Trophoblast cell (in vitro differentiated cells and primary cell): ENCODE results near the gene RAD51B.
A peak's percentile ranks its signal among the peaks of the same experiment; 100 is the strongest.

Source experiments
- DNase-seq, 2 donors: peaks; one replicate each; pipeline ENCODE4 v3.0.0-alpha.2; 2016
- H2AFZ ChIP-seq: 2 replicates; pipeline ENCODE4 v1.6.1; 2013; ENCODE audit warnings: low read length, moderate library complexity, mild to moderate bottlenecking; ENCODE audit not compliant: insufficient read depth, poor library complexity
- H2AK5ac ChIP-seq: 2 replicates; pipeline ENCODE4 v1.6.1; 2013; ENCODE audit warnings: mild to moderate bottlenecking, low read length
- H2BK120ac ChIP-seq: 2 replicates; pipeline ENCODE4 v1.6.1; 2013; ENCODE audit warnings: low read length, mild to moderate bottlenecking, moderate library complexity; ENCODE audit not compliant: insufficient read depth, poor library complexity
- H2BK12ac ChIP-seq: 2 replicates; pipeline ENCODE4 v1.6.1; 2013; ENCODE audit warnings: mild to moderate bottlenecking, low read length, moderate library complexity
- H2BK5ac ChIP-seq: 2 replicates; pipeline ENCODE4 v1.6.1; 2013; ENCODE audit warnings: low read length, low read depth, moderate library complexity, mild to moderate bottlenecking; ENCODE audit not compliant: poor library complexity
- H3K14ac ChIP-seq: 2 replicates; pipeline ENCODE4 v1.6.1; 2013; ENCODE audit warnings: mild to moderate bottlenecking, low read length
- H3K18ac ChIP-seq: 2 replicates; pipeline ENCODE4 v1.6.1; 2013; ENCODE audit warnings: mild to moderate bottlenecking, low read length
- H3K23ac ChIP-seq: 2 replicates; pipeline ENCODE4 v1.6.1; 2013; ENCODE audit warnings: low read length
- H3K27ac ChIP-seq: 2 replicates; pipeline ENCODE4 v1.5.1; 2013; ENCODE audit warnings: low read depth, mild to moderate bottlenecking, inconsistent platforms, low read length, moderate library complexity
- H3K27me3 ChIP-seq: 2 replicates; pipeline ENCODE4 v1.6.1; 2013; ENCODE audit warnings: inconsistent platforms, mild to moderate bottlenecking, low read length, moderate library complexity; ENCODE audit not compliant: insufficient read depth
- H3K36me3 ChIP-seq, 2 experiments: 1 replicate in 1 of 2; 2 replicates in 1 of 2; pipeline ENCODE4 v1.6.1; 2013; ENCODE audit warnings: low read length in 2 of 2, mild to moderate bottlenecking in 2 of 2, moderate library complexity in 1 of 2; ENCODE audit not compliant: insufficient read depth in 2 of 2, control insufficient read depth in 1 of 2
- H3K4ac ChIP-seq: 2 replicates; pipeline ENCODE4 v1.6.1; 2013; ENCODE audit warnings: low read depth, mild to moderate bottlenecking, low read length, moderate library complexity
- H3K4me1 ChIP-seq, 2 experiments: 1 replicate in 1 of 2; 2 replicates in 1 of 2; pipeline ENCODE4 v1.6.1; 2013; ENCODE audit warnings: low read length in 2 of 2, mild to moderate bottlenecking in 2 of 2, moderate library complexity in 1 of 2; ENCODE audit not compliant: insufficient read depth in 2 of 2, control insufficient read depth in 1 of 2
- H3K4me2 ChIP-seq: 2 replicates; pipeline ENCODE4 v1.6.1; 2013; ENCODE audit warnings: inconsistent platforms, mild to moderate bottlenecking, low read length, moderate library complexity
- H3K4me3 ChIP-seq: 2 replicates; pipeline ENCODE4 v1.5.1; 2013; ENCODE audit warnings: mild to moderate bottlenecking, low read depth, low read length, inconsistent platforms
- H3K79me1 ChIP-seq: one replicate; pipeline ENCODE4 v1.6.1; 2013; ENCODE audit warnings: low read length
- H3K79me2 ChIP-seq: 2 replicates; pipeline ENCODE4 v1.6.1; 2013; ENCODE audit warnings: low read length, mild to moderate bottlenecking; ENCODE audit not compliant: control insufficient read depth, insufficient read depth, poor library complexity
- H3K9ac ChIP-seq: 2 replicates; pipeline ENCODE4 v1.6.1; 2013; ENCODE audit warnings: mild to moderate bottlenecking, low read length
- H3K9me3 ChIP-seq: 2 replicates; pipeline ENCODE4 v1.6.1; 2013; ENCODE audit warnings: low read depth, mild to moderate bottlenecking, control low read depth, inconsistent platforms, low read length; ENCODE audit not compliant: insufficient read depth
- H4K12ac ChIP-seq: 2 replicates; pipeline ENCODE4 v1.6.1; 2013; ENCODE audit warnings: low read depth, mild to moderate bottlenecking, low read length, moderate library complexity
- H4K8ac ChIP-seq: 2 replicates; pipeline ENCODE4 v1.6.1; 2013; ENCODE audit warnings: low read depth, mild to moderate bottlenecking, low read length, moderate library complexity
- H4K91ac ChIP-seq: one replicate; pipeline ENCODE4 v1.6.1; 2013; ENCODE audit warnings: low read depth, mild to moderate bottlenecking, low read length, moderate library complexity
- WGBS: extraction: QIAGEN DNeasy Blood & Tissue Kit; methylation state at CpG from one replicate; pipeline ENCODE4 v1.1.7; 2013; ENCODE audit warnings: missing lambda C conversion rate; ENCODE audit not compliant: insufficient read length, insufficient coverage; ENCODE audit errors: extremely low coverage; 5-methylcytosine and 5-hydroxymethylcytosine counted together

Gene RAD51B

DNA sequence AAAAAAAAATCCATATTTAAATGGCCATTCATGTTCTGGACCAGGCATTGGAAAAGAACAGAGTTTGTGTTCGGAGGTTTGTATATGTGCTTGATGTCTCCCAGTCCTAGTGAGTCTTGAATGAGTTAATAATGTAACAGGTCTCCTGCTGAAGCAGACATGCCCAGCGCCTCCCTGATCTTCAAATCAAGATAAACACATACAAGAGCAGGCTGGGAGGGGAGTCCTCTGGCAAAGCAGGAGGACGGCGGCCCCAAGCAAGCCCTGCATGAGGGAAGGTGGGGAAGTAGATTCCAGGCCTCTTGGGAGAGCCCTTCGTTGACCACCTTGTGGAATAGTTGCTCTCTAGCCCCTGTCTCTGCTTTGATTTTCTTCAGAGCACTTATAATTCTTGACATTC lies 817.0 kb downstream of the RAD51B start:
- Histone ChIP-seq H3K4me1 (peaks cover 43 to 59% of the 10 kb centered on the region in 2 experiments), H3K23ac (no peak overlapping the region), H3K4me3 (no peak overlapping the region), H4K8ac (no peak overlapping the region), H3K27me3 (no peaks in the 10 kb centered on the region), H4K91ac (peak overlapping the region; percentile 59), H2BK5ac (no peak overlapping the region), H3K9me3 (no peaks in the 10 kb centered on the region), H2AFZ (no peak overlapping the region), H3K4me2 (no peak overlapping the region), H3K14ac (no peak overlapping the region), H3K4ac (no peak overlapping the region), H3K36me3 (no peaks in the 10 kb centered on the region), H2BK120ac (peak overlapping the region; percentile 72), H4K12ac (no peak overlapping the region), H3K27ac (peak overlapping the region; percentile 35), H3K79me2 (peaks cover 7% of the 10 kb centered on the region), H3K79me1 (peaks cover 59% of the 10 kb centered on the region), H2AK5ac (no peak overlapping the region), H3K18ac (no peak overlapping the region), H3K9ac (no peak overlapping the region), H2BK12ac (no peak overlapping the region)
- no CpG with 5 or more reads among the region's 5 CpGs for WGBS
- no peak for DNase-seq

DNA sequence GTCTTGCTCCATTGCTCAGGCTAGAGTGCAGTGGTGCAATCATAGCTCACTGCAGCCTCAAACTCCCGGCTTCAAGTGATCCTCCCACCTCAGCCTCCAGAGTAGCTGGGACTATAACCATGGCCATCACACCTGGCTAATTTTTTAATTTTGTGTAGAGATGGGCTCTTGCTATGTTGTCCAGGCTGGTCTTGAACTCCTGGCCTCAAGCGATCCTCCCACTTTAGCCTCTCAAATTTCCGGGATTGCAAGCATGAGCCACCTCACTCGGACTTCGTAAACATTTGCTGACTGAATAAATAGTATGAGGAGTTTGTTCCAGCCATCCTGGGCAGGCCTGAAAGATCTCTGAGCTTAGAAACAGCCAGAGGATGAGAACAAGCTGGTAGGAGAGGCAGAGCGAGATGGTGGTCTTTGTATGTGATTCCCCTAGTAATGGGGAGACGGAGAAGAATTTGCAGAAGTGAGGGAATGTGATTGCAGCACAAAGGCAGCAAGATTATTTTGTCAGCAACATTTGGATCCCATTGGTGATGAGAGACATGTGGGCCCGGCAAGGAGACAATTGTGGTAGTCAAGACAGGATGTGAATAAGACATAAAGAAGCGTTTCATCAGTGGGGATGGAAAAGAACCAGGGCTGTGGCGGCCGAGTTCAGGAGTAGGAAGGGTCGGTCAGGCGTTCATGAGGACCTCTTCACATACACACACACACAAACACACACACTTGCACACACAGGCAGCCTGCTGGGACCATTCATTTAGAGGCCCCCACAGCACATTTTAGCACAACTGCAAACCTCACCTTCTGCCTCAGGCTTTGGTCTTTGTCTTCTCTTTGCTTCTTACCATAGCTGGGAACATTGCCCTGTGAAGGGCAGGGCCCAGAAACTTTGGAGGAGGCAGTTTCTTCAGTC lies 817.8 kb downstream of the RAD51B start:
- Histone ChIP-seq H3K36me3 (no peaks in the 10 kb centered on the region), H3K79me2 (peaks cover 7% of the 10 kb centered on the region), H4K8ac (peak overlapping the region; percentile 67), H2BK5ac (peak overlapping the region; percentile 87), H3K27me3 (no peaks in the 10 kb centered on the region), H3K4me3 (no peak overlapping the region), H2AK5ac (peak overlapping the region; percentile 90), H3K27ac (peak overlapping the region; percentile 35), H3K4me2 (no peak overlapping the region), H3K4me1 (peaks cover 36 to 53% of the 10 kb centered on the region in 2 experiments), H3K4ac (peak overlapping the region; percentile 40), H3K9me3 (no peaks in the 10 kb centered on the region), H2BK120ac (peak overlapping the region; percentile 72), H2BK12ac (peak overlapping the region; percentile 84), H3K9ac (no peak overlapping the region), H4K12ac (no peak overlapping the region), H3K18ac (peak overlapping the region; percentile 69), H3K79me1 (peaks cover 51% of the 10 kb centered on the region), H3K14ac (peak overlapping the region; percentile 67), H4K91ac (peak overlapping the region; percentile 95), H2AFZ (no peak overlapping the region), H3K23ac (no peak overlapping the region)
- WGBS: no CpG with 5 or more reads among the region's 13 CpGs
- DNase-seq: no peak

DNA sequence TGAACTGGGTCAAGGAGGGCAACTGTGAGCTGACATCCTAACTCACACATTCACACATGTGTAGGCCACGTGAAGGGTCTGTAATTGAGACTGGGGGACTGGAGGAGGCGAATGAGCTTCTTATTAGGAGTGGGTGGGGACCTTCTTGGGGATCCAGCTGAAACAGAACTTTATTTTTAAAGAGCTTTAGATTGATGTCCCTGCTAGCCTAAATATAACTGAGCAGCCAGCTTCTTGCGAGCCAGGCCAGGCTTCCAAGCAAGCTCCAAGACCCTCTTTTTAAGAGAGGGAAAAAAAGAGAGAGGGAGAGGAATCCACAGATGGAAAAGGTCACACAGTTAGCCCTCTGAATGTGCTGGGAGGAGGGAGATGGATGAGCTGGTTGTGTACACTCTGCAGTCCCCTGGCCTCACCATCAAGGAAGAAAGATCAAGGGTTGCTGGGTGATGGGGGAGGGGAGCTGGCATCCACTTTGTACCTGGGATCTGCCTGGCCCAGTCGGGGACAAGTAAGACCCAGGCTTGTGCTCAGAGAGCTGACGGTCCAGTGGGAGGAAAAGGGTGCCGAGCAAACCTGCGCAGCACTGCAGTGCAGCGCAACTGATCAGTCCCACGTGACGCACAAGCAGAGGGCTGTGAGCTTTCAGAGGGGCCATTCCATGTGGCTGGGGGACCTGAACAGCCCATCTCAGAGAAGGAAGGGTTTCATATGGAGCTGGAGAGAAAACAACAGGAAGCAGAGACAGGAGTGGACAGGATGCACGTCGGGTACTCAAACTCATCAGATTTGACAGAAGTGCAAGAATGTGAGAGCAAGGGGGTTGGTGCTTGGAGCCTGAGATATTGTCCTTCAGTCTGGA lies 818.8 kb downstream of the RAD51B start:
- Histone ChIP-seq H3K27me3 (no peaks in the 10 kb centered on the region), H3K4me3 (no peak overlapping the region), H3K27ac (peak overlapping the region; percentile 42), H3K4ac (peak overlapping the region; percentile 40), H3K9me3 (no peaks in the 10 kb centered on the region), H3K18ac (peak overlapping the region; percentile 69), H3K23ac (no peak overlapping the region), H3K4me1 (peaks cover 29 to 45% of the 10 kb centered on the region in 2 experiments), H2AFZ (peak overlapping the region; percentile 46), H3K4me2 (no peak overlapping the region), H4K8ac (peak overlapping the region; percentile 67), H2BK120ac (peak overlapping the region; percentile 72), H3K79me2 (peaks cover 5% of the 10 kb centered on the region), H3K79me1 (peaks cover 42% of the 10 kb centered on the region), H3K9ac (no peak overlapping the region), H3K36me3 (no peaks in the 10 kb centered on the region), H3K14ac (peak overlapping the region; percentile 67), H2BK5ac (peak overlapping the region; percentile 78), H2BK12ac (peak overlapping the region; percentile 84), H4K12ac (no peak overlapping the region), H2AK5ac (peak overlapping the region; percentile 63), H4K91ac (peak overlapping the region; percentile 95)
- DNase-seq: no peak
- no CpG with 5 or more reads among the region's 12 CpGs for WGBS

DNA sequence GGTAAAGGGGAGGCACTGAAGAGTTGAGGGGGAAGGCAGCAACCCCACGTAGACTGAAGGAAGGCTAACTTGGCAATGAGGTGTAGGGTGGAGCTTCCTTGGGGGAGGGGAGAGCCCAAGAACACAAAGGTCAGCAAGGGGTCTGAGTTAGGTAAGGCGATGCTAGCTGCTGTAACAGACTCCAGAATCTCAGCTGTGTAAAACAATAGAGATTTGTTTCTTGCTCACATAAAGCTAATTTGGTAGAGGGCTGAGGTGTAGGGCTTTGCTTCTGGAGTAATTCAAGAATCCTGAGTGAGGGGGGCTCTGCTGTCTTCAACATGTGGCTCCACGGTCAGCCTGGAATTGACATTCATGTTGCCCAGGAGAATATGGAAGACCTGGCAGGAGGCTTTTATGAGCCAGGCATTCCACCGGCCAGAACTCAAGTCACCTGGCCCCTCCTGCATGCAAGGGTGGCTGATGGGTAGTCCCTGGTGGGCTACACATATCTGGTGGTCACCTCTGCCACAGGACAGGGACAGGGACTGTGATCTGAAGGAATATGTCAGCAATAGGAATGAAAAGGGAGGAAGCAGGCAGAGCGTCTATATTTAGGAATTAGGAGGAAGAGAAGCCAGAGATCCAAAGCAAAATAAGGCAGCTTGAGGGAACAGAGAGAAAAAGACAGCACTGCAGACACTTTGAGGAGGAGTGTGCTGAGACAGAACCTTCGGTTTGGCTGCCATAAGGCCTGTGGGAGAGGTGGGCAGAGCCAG lies 819.6 kb downstream of the RAD51B start:
- Histone ChIP-seq H2BK5ac (peak overlapping the region; percentile 5), H3K9ac (no peak overlapping the region), H4K12ac (no peak overlapping the region), H3K4me1 (peaks cover 21 to 38% of the 10 kb centered on the region in 2 experiments), H3K79me1 (peaks cover 35% of the 10 kb centered on the region), H3K23ac (no peak overlapping the region), H3K79me2 (no peaks in the 10 kb centered on the region), H4K8ac (peak overlapping the region; percentile 51), H2BK120ac (peak overlapping the region; percentile 72), H3K4me3 (no peak overlapping the region), H3K18ac (peak overlapping the region; percentile 18), H3K14ac (peak overlapping the region; percentile 56), H2AK5ac (peak overlapping the region; percentile 33), H3K4me2 (no peak overlapping the region), H4K91ac (peak overlapping the region; percentile 95), H2AFZ (no peak overlapping the region), H3K36me3 (no peaks in the 10 kb centered on the region), H3K27me3 (no peaks in the 10 kb centered on the region), H2BK12ac (peak overlapping the region; percentile 84), H3K9me3 (peaks cover 1% of the 10 kb centered on the region), H3K27ac (peak overlapping the region; percentile 11), H3K4ac (no peak overlapping the region)
- DNase-seq: no peak
- no CpG with 5 or more reads among the region's 6 CpGs for WGBS
